MM.1S (cell line): ENCODE measurements around the gene CAPN6.

Source experiments
- CTCF ChIP-seq: fragments of 300-600 bp; sonication (generic); IDR thresholded peaks from 2 replicates; pipeline ENCODE4 v1.5.1; 2016; ENCODE audit warnings: antibody characterized with exemption, low read length, mixed read lengths
- EZH2 ChIP-seq: fragments of 300-600 bp; sonication (generic); optimal IDR thresholded peaks from 2 replicates; pipeline ENCODE3; 2017; ENCODE audit warnings: low read depth, mild to moderate bottlenecking, antibody characterized with exemption, low read length, mixed read lengths
- EZH2phosphoT487 ChIP-seq: fragments of 300-600 bp; sonication (generic); IDR thresholded peaks from 2 replicates; pipeline ENCODE4 v1.6.1; 2018; ENCODE audit warnings: antibody characterized with exemption, low read length

GRCh38 chrX:111262086-111262485 is 8.2 kb downstream of the CAPN6 start:
- TF ChIP-seq EZH2phosphoT487, result no peak
- no peak for TF ChIP-seq CTCF
- no peak for TF ChIP-seq EZH2
